ENCODE data around the gene C1GALT1. TPM values are rescaled to one million over a fixed set of nuclear protein-coding genes. Genes with fewer than 3 reads are reported as not detected.
A peak's percentile ranks its signal among the peaks of the same experiment; 100 is the strongest.
"Not testable (repeated sequence)": the region's sequence is repeated elsewhere in the genome, so short reads cannot be mapped to it uniquely, and the experiment has no call there.

C1GALT1 gene
- total RNA-seq, 1 donor = 137 TPM

- H3K27me3 ChIP-seq (ENCODE audit: insufficient read depth, low read length) = no peaks in the 10 kb centered on the region
- peak overlapping the region; percentile 25 for H2AFZ ChIP-seq (ENCODE audit: low read length)
- no peak for TF ChIP-seq CTCF (IDR thresholded peaks at IDR 0.05; ENCODE audit: extremely low read depth, low read depth, low read length)
- H3K4me1 ChIP-seq (ENCODE audit: insufficient read depth, low read length) = peaks cover 6% of the 10 kb centered on the region
- H4K20me1 ChIP-seq (ENCODE audit: insufficient read depth, low read length) = no peaks in the 10 kb centered on the region
- no peak for DNase-seq (ENCODE audit: insufficient read length, low spot score, missing footprints)
- H3K79me2 ChIP-seq (ENCODE audit: insufficient read depth, low read length) = no peaks in the 10 kb centered on the region
- H3K9me3 ChIP-seq (ENCODE audit: low read depth, low read length) = no peaks in the 10 kb centered on the region
- peak overlapping the region; percentile 33 for H3K4me3 ChIP-seq (ENCODE audit: insufficient read depth, low read length)
- H3K27ac ChIP-seq (ENCODE audit: low read depth, low read length) = peak overlapping the region; percentile 4
- no peaks in the 10 kb centered on the region for H3K36me3 ChIP-seq (ENCODE audit: insufficient read depth, low read length)
- H3K4me2 ChIP-seq (ENCODE audit: insufficient read depth, low read length) = peak overlapping the region; percentile 58
These were observed 45.6 kb upstream of the C1GALT1 start for GRCh38 chr7:7136466-7137381.

GRCh38 chr7:7138897-7139296, 43.4 kb upstream of the C1GALT1 start:
- Histone ChIP-seq H3K4me1 (ENCODE audit: insufficient read depth, low read length) (peaks cover 6% of the 10 kb centered on the region), H3K27ac (ENCODE audit: low read depth, low read length) (no peak overlapping the region)

GRCh38 chr7:7143404-7143803, 38.9 kb upstream of the C1GALT1 start:
- not testable (repeated sequence) for DNase-seq (ENCODE audit: insufficient read length, low spot score, missing footprints); H3K4me2 ChIP-seq (ENCODE audit: insufficient read depth, low read length); H3K36me3 ChIP-seq (ENCODE audit: insufficient read depth, low read length); H3K4me3 ChIP-seq (ENCODE audit: insufficient read depth, low read length); H3K4me1 ChIP-seq (ENCODE audit: insufficient read depth, low read length); H2AFZ ChIP-seq (ENCODE audit: low read length); H3K79me2 ChIP-seq (ENCODE audit: insufficient read depth, low read length); H3K9me3 ChIP-seq (ENCODE audit: low read depth, low read length); H3K27ac ChIP-seq (ENCODE audit: low read depth, low read length); H3K27me3 ChIP-seq (ENCODE audit: insufficient read depth, low read length); H4K20me1 ChIP-seq (ENCODE audit: insufficient read depth, low read length)

More at GRCh38 chr7:7138897-7139296, 43.4 kb upstream of the C1GALT1 start:
- Histone ChIP-seq H3K36me3 (ENCODE audit: insufficient read depth, low read length) (no peaks in the 10 kb centered on the region), H3K4me3 (ENCODE audit: insufficient read depth, low read length) (no peak overlapping the region), H2AFZ (ENCODE audit: low read length) (no peak overlapping the region), H4K20me1 (ENCODE audit: insufficient read depth, low read length) (no peaks in the 10 kb centered on the region), H3K79me2 (ENCODE audit: insufficient read depth, low read length) (no peaks in the 10 kb centered on the region), H3K9me3 (ENCODE audit: low read depth, low read length) (no peaks in the 10 kb centered on the region), H3K4me2 (ENCODE audit: insufficient read depth, low read length) (no peak overlapping the region), H3K27me3 (ENCODE audit: insufficient read depth, low read length) (no peaks in the 10 kb centered on the region)
- TF ChIP-seq CTCF (IDR thresholded peaks at IDR 0.05; ENCODE audit: extremely low read depth, low read depth, low read length) = no peak
- no peak for DNase-seq (ENCODE audit: insufficient read length, low spot score, missing footprints)

GRCh38 chr7:7145151-7145550, 37.2 kb upstream of the C1GALT1 start:
- H3K79me2 ChIP-seq (ENCODE audit: insufficient read depth, low read length); H4K20me1 ChIP-seq (ENCODE audit: insufficient read depth, low read length); H3K36me3 ChIP-seq (ENCODE audit: insufficient read depth, low read length); H2AFZ ChIP-seq (ENCODE audit: low read length); H3K4me1 ChIP-seq (ENCODE audit: insufficient read depth, low read length); H3K9me3 ChIP-seq (ENCODE audit: low read depth, low read length); H3K4me2 ChIP-seq (ENCODE audit: insufficient read depth, low read length); H3K27me3 ChIP-seq (ENCODE audit: insufficient read depth, low read length); H3K27ac ChIP-seq (ENCODE audit: low read depth, low read length); H3K4me3 ChIP-seq (ENCODE audit: insufficient read depth, low read length); DNase-seq (ENCODE audit: insufficient read length, low spot score, missing footprints): not testable (repeated sequence)

- Histone ChIP-seq H3K4me1 (ENCODE audit: insufficient read depth, low read length) (peaks cover 3% of the 10 kb centered on the region), H3K27ac (ENCODE audit: low read depth, low read length) (no peak overlapping the region), H3K4me2 (ENCODE audit: insufficient read depth, low read length) (no peak overlapping the region), H3K27me3 (ENCODE audit: insufficient read depth, low read length) (no peaks in the 10 kb centered on the region), H3K36me3 (ENCODE audit: insufficient read depth, low read length) (no peaks in the 10 kb centered on the region), H2AFZ (ENCODE audit: low read length) (no peak overlapping the region), H4K20me1 (ENCODE audit: insufficient read depth, low read length) (no peaks in the 10 kb centered on the region), H3K9me3 (ENCODE audit: low read depth, low read length) (no peaks in the 10 kb centered on the region), H3K79me2 (ENCODE audit: insufficient read depth, low read length) (no peaks in the 10 kb centered on the region), H3K4me3 (ENCODE audit: insufficient read depth, low read length) (no peak overlapping the region)
- no peak for DNase-seq (ENCODE audit: insufficient read length, low spot score, missing footprints)
- no peak for TF ChIP-seq CTCF (IDR thresholded peaks at IDR 0.05; ENCODE audit: extremely low read depth, low read depth, low read length)
These were observed 35.5 kb upstream of the C1GALT1 start for GRCh38 chr7:7146837-7147236.
